Measurements from ENCODE around the gene MAB21L4.

MAB21L4 gene

GRCh38 chr2:240922982-240923537 lies 27.1 kb upstream of the MAB21L4 start:
- DNase-seq: no peak

DNA sequence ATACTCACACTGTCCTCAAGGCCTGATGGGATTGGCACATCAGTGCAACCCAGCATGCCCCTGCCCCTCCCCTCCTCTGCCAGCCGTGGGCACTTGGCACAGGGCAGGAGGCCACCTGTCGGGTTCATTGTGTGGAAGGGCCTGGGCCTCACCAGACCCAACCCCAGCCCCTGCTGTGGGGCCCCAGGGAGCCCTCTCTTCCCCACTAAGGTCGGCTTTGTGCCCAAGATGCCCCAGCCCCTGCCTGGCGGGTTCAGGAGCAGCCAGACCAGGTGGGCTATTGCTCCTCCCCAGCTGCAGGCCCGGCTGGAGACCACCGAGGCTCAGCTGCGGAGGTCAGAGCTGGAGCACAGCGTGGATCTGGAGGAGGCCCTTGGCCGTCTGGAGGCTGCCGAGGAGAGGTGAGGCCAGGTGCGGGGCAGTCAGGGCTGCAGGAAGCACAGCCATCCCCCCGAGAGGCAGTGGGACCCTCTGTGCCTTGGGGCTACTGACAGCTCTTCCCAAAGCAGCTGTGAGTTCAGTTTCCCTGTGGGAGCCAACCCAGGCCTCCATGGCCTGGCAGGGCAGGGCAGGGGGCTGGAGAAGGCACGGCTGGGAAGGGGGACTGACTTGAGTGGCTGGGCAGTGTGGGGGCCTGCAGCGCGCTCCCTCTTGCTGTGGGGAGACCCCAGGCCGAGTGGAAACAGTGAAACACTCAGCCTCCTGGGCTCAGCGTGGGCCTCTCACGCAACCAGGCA lies 26.5 kb upstream of the MAB21L4 start:
- DNase-seq: no peak

DNA sequence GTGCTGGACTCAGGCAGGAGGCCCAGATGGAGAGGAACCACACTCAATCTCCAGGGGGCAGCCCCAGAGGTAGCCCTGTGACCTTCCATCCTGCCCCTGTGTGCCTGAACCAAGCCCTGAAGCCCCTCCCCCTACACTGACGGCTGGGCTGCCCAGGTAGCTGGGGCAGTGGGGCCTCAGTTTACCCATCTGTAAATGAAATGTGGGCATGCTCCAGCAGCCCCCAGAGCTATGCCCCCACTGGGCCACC lies 26.0 kb upstream of the MAB21L4 start:
- no peak for DNase-seq

DNA sequence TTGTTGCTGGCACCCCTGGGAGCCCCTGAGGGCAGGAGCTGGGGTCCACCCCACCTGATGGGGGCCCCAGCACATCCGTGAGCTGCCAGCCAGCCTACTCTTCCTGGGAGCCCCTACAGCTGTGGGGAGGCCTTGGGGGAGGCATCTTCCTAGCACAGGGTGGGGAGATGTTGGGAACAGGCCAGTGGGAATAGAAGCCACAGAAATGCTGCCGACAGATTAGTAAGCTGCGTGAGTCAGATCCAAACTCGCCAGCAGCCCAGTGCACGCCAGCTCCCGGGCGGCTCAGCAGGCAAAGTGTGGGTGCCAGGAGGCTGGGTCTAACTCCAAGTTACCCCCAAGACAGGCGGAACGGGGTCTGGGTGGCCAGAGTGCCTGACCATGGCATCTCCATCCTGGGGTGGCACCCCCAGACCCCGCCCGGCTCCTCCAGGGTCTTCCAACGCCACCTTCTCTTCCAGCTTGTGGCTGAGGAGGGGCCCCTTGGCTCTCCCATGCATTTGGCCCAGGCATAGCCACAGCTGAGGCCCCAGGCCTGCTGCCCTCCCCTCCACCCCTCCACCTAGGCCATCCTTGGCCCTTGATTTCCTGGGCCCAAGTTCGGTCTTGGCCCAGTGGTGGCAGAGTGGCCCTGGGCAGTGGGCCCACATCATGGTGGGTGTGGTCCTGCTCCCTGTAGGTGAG lies 25.5 kb upstream of the MAB21L4 start:
- no peak for DNase-seq

DNA sequence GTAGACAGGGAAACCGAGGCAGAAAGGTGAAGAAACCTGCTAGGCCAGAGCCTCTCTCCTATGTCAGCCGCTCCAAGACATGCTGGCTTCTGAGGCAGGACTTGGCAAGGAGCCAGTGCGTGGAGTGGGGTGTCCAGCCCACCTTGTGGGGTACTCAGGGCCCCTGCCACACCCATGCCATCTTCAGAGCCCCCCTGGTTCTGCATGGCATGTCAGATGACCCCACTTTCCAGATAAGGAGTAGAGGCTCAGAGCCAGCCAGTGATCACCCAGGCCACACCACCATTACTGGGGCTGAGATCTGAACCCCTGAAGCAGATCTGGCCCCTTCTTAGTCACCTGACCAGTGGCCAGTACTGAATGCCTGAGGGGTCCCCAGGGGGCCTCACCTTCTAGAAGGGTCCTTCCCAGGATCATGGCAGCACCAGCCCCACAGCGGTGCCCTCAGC lies 24.9 kb upstream of the MAB21L4 start:
- no peak for DNase-seq

DNA sequence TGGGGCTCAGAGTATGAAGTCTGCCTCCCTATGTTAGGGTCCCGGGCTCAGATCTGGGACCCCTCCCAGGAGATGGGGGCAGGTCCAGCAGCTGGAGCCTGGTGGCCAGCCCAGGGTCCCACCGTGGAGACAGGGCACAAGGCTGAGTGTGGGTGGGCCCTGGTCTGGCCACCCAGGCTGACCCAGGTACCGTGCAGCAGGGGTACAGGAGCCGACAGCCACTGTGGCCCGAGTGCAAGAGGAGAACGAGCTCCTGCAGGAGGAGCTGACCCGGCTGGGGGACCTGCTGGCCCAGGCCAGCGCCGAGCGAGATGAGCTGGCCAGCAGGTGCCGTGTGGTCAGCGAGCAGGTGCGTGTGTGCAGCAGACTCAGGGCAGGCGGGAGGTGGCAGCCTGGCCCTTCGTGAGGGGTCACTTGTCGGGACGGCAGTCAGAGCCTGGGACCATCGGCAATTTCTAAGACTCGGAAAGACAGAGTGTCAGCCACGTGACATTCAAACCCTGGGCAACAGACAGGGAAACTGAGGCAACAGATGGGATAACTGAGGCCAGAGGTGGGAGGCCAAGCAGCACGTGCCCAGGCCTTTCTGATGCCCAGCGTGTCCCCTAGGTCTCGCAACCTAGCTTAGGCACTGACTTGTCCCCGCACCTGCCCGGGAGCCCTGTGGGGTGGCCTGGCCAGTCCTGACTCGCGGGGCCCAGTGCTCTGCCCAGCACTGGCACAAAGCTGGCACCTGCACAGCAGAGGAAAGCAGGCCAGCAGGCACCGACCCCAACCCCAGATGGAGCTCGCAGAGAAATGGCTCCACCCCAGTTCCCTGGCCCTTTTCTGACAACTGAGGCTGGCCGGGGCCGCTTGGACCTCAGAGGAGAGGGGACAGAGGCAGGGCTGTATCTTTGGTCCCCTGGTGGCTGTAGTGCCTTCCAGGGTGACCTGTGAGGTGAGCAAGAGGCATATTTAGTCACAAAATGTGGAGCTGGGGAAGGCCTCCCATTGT lies 24.1 kb upstream of the MAB21L4 start:
- DNase-seq: no peak

- DNase-seq: no peak
Observed at GRCh38 chr2:240919161-240919781, 23.3 kb upstream of the MAB21L4 start.

DNA sequence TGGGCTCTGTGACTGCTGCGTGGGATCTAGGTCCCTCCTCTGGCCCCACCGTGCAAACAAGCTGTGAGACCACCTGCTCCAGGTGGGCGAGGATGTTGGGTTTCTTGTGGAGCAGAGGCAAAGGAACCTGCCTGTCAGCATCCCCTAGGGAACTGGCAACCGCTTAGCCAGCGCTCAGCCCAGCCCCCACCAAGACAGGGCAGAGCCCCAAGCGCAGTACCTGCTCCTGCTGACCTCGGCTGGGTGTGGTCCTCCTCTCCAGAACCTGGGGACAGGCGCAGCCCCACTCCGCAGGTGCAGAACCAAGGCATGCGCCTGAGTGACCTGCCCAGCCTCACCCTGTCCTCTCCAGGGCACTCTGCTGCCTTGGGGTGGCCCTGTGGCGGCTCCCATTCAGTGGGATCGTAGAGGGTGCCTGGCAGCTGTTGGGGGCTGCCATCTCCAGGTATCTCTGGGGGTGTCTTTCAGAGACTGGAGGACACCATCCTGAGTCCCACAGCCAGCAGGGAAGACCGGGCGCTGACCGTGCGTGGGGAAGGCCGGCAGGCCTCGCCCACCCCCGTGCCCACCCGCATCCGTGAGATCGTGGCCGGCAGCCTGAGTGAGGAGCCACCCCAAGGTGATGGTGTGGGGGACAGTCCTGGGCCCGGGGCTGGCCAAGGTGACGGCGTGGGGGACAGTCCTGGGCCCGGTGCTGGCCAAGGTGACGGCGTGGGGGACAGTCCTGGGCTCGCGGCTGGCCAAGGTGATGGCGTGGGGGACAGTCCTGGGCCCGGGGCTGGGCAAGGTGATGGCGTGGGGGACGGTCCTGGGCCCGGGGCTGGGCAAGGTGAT lies 22.5 kb upstream of the MAB21L4 start:
- no peak for DNase-seq

DNA sequence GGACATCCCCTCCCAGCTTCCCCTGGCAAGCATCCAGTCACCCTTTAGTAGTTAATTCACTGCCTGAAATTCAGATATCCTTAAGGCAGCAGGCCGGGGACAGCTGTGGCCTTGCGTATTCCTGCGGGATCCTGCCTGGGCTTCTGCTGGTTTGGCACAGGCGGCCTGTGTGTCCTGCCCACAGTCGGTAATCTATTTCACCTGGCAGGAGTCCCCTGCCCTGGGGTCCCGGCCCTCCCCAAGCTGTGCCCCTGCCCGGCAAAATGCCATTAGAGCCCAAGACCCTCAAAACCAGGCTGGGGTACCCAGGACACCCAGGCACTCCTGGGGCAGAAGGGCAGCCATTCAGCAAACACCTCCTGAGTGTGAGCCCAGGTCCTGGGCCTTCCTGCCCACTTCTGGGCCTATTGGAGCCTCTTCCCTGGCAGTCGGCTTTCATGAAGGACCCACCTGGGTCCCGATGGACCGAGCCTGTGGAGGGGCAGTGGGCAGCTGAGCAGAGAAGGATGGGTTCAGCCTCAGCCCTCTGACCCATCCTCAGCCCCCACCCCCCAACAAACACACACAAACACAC lies 21.8 kb upstream of the MAB21L4 start:
- DNase-seq: no peak

GRCh38 chr2:240917009-240917683 lies 21.2 kb upstream of the MAB21L4 start:
- no peak for DNase-seq

DNA sequence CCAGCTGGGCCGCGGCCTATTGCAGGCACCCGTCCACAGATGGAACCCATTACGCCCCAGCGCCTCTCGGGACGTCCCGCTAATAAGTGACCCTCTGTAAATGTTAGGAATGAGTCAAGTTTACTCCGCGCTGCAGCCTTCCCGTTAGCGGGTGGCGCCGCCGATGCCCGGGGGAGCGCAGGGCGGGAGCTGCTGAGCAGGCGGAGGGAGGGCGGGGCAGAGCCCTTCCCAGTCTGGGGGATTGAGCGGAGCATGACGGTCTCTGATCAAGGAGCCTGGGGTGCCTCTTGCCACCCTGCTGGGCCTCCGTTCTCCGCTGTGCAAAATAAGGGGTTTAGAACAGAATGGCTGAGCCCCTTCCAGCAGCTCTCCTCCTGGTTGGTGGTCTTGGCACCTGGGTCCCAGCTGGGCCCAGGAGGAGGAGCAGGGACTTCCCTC lies 20.6 kb upstream of the MAB21L4 start:
- no peak for DNase-seq

- DNase-seq: no peak
Observed at GRCh38 chr2:240915526-240916341, 19.8 kb upstream of the MAB21L4 start.

DNA sequence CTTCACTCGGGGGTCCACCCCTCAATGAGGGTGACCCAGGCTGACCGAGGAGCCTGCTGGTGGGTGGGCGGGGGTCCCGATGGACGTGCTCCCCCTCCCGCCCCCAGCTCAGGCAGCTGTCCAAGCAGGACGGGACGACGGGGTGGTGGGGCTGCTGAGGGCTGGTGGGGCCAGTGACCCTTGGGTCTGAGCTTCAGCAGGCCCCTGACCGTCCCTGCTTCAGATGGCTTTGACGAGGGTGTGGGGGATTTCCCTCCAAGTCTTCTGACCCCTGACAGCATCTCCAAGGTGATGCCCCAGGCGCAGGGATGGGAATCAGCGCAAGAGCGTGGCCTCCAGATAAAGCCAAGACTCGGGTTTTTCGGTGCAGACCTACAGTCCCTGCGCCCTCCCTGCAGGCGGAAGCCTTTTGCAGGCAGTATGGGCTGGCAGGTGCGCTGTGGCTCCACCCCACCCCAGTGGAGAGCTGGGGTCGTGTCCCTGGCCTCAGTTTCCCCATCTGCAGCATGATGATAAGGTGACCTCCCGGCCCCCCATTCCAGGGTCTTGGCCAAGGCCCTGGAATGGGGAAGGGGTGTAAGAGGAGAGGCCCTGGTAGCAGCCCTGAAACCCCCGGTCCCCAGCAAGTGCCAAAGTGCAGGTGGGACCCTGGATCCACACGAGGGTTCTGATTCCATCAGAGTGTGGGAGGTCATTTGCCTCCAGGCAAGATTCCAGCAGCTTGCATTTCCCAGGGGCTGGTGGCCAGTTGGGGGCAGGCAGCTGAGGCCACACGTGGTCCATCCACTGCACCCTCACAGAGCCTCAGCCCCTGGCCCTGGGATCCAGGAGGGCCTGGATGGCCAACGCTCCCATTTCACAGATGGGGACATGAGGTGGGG lies 18.9 kb upstream of the MAB21L4 start:
- DNase-seq: no peak

DNA sequence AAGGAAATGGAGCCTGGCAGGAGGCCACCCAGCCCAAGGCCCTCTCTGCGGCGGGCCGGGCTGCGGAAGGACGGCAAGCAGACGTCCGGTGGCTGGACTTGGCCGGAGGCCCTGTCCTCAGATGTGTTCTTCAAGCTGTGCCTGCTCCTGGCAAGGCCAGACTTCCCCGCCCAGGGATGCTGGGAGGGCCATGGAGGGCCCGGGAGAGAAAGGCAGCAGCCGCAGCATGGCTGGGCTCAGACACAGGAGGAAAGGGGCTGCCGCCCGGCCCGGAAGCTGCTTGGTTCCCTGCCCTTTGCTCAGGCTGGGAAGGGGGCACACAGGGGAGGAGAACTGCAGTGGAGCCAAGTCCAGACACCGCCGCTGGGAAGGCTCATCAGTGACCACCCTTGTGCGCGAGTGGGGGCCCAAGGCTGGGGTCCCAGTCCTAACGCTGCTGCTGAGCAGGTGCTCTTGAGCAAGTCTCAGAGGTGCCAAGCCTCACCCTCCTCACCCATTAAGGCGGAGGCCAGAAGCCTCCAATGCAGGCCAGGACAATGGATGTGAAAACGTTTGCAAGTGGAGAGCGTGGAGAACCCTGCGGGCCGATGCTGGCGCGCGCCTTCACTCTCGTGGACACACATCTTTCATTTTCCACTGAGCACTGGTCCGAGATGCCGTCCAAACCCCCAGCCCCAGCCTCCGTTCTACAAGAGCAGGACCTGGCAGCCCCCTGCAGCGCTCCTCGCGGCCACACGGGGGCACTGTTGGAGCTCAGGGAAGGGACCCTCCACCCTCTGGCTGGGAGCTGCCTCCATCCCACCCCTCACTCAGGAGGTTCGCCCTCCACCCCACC lies 18.1 kb upstream of the MAB21L4 start:
- no peak for DNase-seq

GRCh38 chr2:240912878-240913809 lies 17.2 kb upstream of the MAB21L4 start:
- no peak for DNase-seq

DNA sequence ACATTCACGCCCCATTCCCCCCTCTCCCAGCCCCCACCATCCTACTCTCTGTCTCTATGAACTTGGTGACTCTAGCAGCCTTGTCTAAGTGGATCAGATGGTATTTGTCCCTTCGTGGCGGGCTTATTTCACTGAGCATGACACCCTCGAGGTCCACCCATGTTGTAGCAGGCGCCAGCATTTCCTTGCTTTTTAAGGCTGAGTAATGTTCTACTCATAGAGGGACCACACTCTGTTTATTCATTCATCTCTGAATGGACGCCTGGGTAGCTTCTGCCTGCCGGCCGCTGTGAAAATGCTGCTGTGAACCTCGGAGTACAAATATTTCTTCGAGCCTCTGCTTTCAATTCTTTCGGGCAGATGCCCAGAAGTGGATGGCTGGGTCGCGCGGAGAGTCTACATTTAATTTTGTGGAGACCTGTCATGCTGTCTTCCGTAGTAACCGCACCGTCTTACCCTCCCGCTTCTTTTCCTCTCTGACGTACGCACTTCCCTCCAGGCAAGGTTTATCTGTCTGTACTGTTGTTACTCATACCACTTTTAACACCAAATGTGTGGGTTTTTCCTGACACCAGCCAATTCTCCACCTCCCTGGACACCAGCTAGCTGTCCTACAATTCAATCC lies 15.8 kb upstream of the MAB21L4 start:
- no peak for DNase-seq
